H1 (cell line): ENCODE results near the gene GPC6. TPM values are rescaled to one million over a fixed set of nuclear protein-coding genes. Genes with fewer than 3 reads are reported as not detected.

Experiments
- SP1 ChIP-seq: IDR thresholded peaks from 2 replicates; pipeline ENCODE4 v1.6.1; 2011; ENCODE audit warnings: low read depth, low read length
- SUZ12 ChIP-seq: fragments of 200-600 bp; sonication (generic); IDR thresholded peaks from 2 replicates; pipeline ENCODE4 v1.6.1; 2012; ENCODE audit warnings: mild to moderate bottlenecking, inconsistent platforms, low read length, moderate library complexity, mixed read lengths
- polyA plus RNA-seq, 7 experiments: library from polyadenylated mRNA; depleted of rRNA in 3 of 7; stranded (reverse) in 5 of 7; unstranded in 2 of 7; fragments of >200 nt in 5 of 7; fragments of 200-250 nt in 2 of 7; gene quantifications; 1 replicate in 5 of 7; 2 replicates in 1 of 7; 4 replicates in 1 of 7; pipeline versions ENCODE4 v1.2.1 to v1.2.3, GENCODE V29; 2011 to 2013; ENCODE audit warnings: missing spikeins in 2 of 7, mixed read lengths in 2 of 7
- total RNA-seq: library from RNA; stranded (reverse); fragmentation: NEBNext Ultra II Directional; extraction: Animal tissue kit (Norgen Biotek cat#: 25700); gene quantifications from 2 replicates; pipeline ENCODE4 v1.2.1, GENCODE V29; 2021

Gene GPC6
- total and polyA plus RNA-seq, 2 of the 8 experiments (the other 6 are each of a cell fraction or from before 2014, with no cell fraction given): 5.4 to 12.0 TPM

GRCh38 chr13:93235258-93236015, 8.8 kb downstream of the GPC6 start (continued):
- TF ChIP-seq SUZ12: no peak
- no peak for TF ChIP-seq SP1
